A673 (cell line): ENCODE results near the gene ARTN.

Experiments
- CTCF ChIP-seq: fragments of 300-800, 200-600 bp; sonication (generic); conservative IDR thresholded peaks from 2 replicates; pipeline ENCODE4 v1.5.1; 2017; ENCODE audit warnings: low read depth, mild to moderate bottlenecking, antibody characterized with exemption, low read length, moderate library complexity, mixed read lengths
- EZH2 ChIP-seq: fragments of 200-600 bp; sonication (generic); IDR thresholded peaks from 2 replicates; pipeline ENCODE4 v1.6.1; 2017; ENCODE audit warnings: borderline replicate concordance, low read depth, mild to moderate bottlenecking, mixed read lengths, antibody characterized with exemption, low read length; ENCODE audit not compliant: poor library complexity, severe bottlenecking

GRCh38 chr1:43942411-43942810 is 8.8 kb downstream of the ARTN start:
- TF ChIP-seq CTCF (no peak), EZH2 (no peak)
